Liver (tissue), 9 donors: Measurements from ENCODE around the gene NUDT14. TPM values are rescaled to one million over a fixed set of nuclear protein-coding genes. Genes with fewer than 3 reads are reported as not detected.

Experiments
- DNase-seq: peaks from one replicate; pipeline ENCODE4 v3.0.0-alpha.2; 2017; ENCODE audit warnings: low spot score
- H3K27ac ChIP-seq, 2 donors: one replicate each; pipeline ENCODE4 v1.7.0; 2013; ENCODE audit warnings: inconsistent platforms in 2 of 2, low read length in 2 of 2, control low read depth in 1 of 2, low read depth in 1 of 2, mild to moderate bottlenecking in 1 of 2
- H3K27me3 ChIP-seq, 4 donors: one replicate each; pipeline versions ENCODE4 v1.6.1 to v1.7.0; 2013; ENCODE audit warnings: low read length in 3 of 4, inconsistent platforms in 1 of 4, mild to moderate bottlenecking in 1 of 4, moderate library complexity in 1 of 4; ENCODE audit not compliant: control insufficient read depth in 4 of 4, insufficient read depth in 4 of 4
- H3K36me3 ChIP-seq, 4 donors: one replicate each; pipeline versions ENCODE4 v1.6.1 to v1.7.0; 2013; ENCODE audit warnings: low read length in 3 of 4, mild to moderate bottlenecking in 3 of 4, low read depth in 1 of 4, moderate library complexity in 1 of 4; ENCODE audit not compliant: control insufficient read depth in 4 of 4, insufficient read depth in 3 of 4
- H3K4me1 ChIP-seq, 4 donors: one replicate each; pipeline versions ENCODE4 v1.6.1 to v1.7.0; 2013; ENCODE audit warnings: low read length in 3 of 4, mild to moderate bottlenecking in 3 of 4, moderate library complexity in 1 of 4; ENCODE audit not compliant: control insufficient read depth in 4 of 4, insufficient read depth in 4 of 4
- H3K4me3 ChIP-seq, 3 donors: one replicate each; pipeline versions ENCODE4 v1.6.1 to v1.7.0; 2013; ENCODE audit warnings: low read length in 3 of 3, control low read depth in 1 of 3, low read depth in 1 of 3, mild to moderate bottlenecking in 1 of 3
- H3K9ac ChIP-seq, 2 donors: one replicate each; pipeline ENCODE4 v1.7.0; 2013; ENCODE audit warnings: low read length in 2 of 2, mild to moderate bottlenecking in 2 of 2, moderate library complexity in 2 of 2, control low read depth in 1 of 2, low read depth in 1 of 2
- H3K9me3 ChIP-seq, 4 donors: one replicate each; pipeline versions ENCODE4 v1.6.1 to v1.7.0; 2013; ENCODE audit warnings: low read length in 3 of 4; ENCODE audit not compliant: control insufficient read depth in 4 of 4
- ATF3 ChIP-seq: IDR thresholded peaks from 2 replicates; pipeline ENCODE4 v1.6.1; 2016; ENCODE audit warnings: antibody characterized with exemption
- CTCF ChIP-seq: fragments of 150-350 bp; IDR thresholded peaks from 2 replicates; pipeline ENCODE4 v1.5.1; 2017; ENCODE audit warnings: improper control_type of control experiment, low read depth, low read length; ENCODE audit not compliant: missing input control
- EGR1 ChIP-seq, 2 donors: IDR thresholded peaks; 2 replicates each; pipeline ENCODE4 v1.6.1; 2016 to 2018; ENCODE audit warnings: antibody characterized with exemption in 2 of 2, low read depth in 2 of 2
- FOXA1 ChIP-seq: IDR thresholded peaks from 2 replicates; pipeline ENCODE4 v1.6.1; 2016; ENCODE audit warnings: antibody characterized with exemption
- FOXA2 ChIP-seq: IDR thresholded peaks from 2 replicates; pipeline ENCODE4 v1.6.1; 2016; ENCODE audit warnings: antibody characterized with exemption
- GABPA ChIP-seq, 2 donors: IDR thresholded peaks in 1 of 2; conservative IDR thresholded peaks in 1 of 2; 2 replicates each; pipeline ENCODE4 v1.6.1; 2016; ENCODE audit warnings: antibody characterized with exemption in 2 of 2, mild to moderate bottlenecking in 1 of 2, moderate library complexity in 1 of 2
- HNF4A ChIP-seq, 2 donors: conservative IDR thresholded peaks; 2 replicates each; pipeline ENCODE4 v1.6.1; 2016; ENCODE audit warnings: antibody characterized with exemption in 2 of 2, mild to moderate bottlenecking in 2 of 2
- HNF4G ChIP-seq: IDR thresholded peaks from 2 replicates; pipeline ENCODE4 v1.6.1; 2016; ENCODE audit warnings: antibody characterized with exemption
- JUND ChIP-seq, 2 donors: IDR thresholded peaks; 2 replicates each; pipeline ENCODE4 v1.6.1; 2016; ENCODE audit warnings: antibody characterized with exemption in 2 of 2
- MAX ChIP-seq: IDR thresholded peaks from 2 replicates; pipeline ENCODE4 v1.6.1; 2016; ENCODE audit warnings: antibody characterized with exemption
- NR2F2 ChIP-seq: IDR thresholded peaks from 2 replicates; pipeline ENCODE4 v1.6.1; 2016; ENCODE audit warnings: antibody characterized with exemption
- RAD21 ChIP-seq, 2 donors: IDR thresholded peaks; 2 replicates each; pipeline ENCODE4 v1.6.1; 2016; ENCODE audit warnings: antibody characterized with exemption in 2 of 2, mild to moderate bottlenecking in 2 of 2
- REST ChIP-seq: IDR thresholded peaks from 2 replicates; pipeline ENCODE4 v1.6.1; 2016; ENCODE audit warnings: antibody characterized with exemption, mild to moderate bottlenecking
- RXRA ChIP-seq, 2 donors: IDR thresholded peaks; 2 replicates each; pipeline ENCODE4 v1.6.1; 2017 to 2018; ENCODE audit warnings: antibody characterized with exemption in 2 of 2, mild to moderate bottlenecking in 1 of 2
- TAF1 ChIP-seq: conservative IDR thresholded peaks from 2 replicates; pipeline ENCODE4 v1.6.1; 2016; ENCODE audit warnings: antibody characterized with exemption, mild to moderate bottlenecking
- YY1 ChIP-seq: IDR thresholded peaks from 2 replicates; pipeline ENCODE4 v1.6.1; 2016; ENCODE audit warnings: antibody characterized with exemption, mild to moderate bottlenecking
- ZBTB33 ChIP-seq: IDR thresholded peaks from 2 replicates; pipeline ENCODE4 v1.6.1; 2016; ENCODE audit warnings: antibody characterized with exemption
- WGBS: extraction: QIAGEN DNeasy Blood & Tissue Kit; methylation state at CpG from one replicate; pipeline ENCODE4 v1.1.7; 2013; 5-methylcytosine and 5-hydroxymethylcytosine counted together
- polyA plus RNA-seq, 2 donors: library from polyadenylated mRNA; stranded (reverse) in 1 of 2; unstranded in 1 of 2; fragments of 200-250 nt in 1 of 2; fragments of >200 nt in 1 of 2; fragmentation: Nextera tagmentation in 1 of 2; extraction: Ambion mirVana in 1 of 2; gene quantifications; one replicate each; pipeline versions ENCODE4 v1.2.1 to v1.2.3, GENCODE V29; 2013 to 2015
- total RNA-seq, 2 donors: library from RNA; depleted of rRNA; stranded (reverse); fragments of >200 nt; gene quantifications; one replicate each; pipeline ENCODE4 v1.2.3, GENCODE V29; 2014
- donor health status: healthy.
- donor health status: healthy.
- donor health status: healthy.
- donor health status: healthy.
- donor health status: healthy.

The NUDT14 gene
- total and polyA plus RNA-seq, 4 donors: 3.8 to 24.2 (median 8.0) TPM

- Histone ChIP-seq H3K27me3 (no peaks in the 10 kb centered on the region), H3K9ac (no peak overlapping the region), H3K4me1 (no peaks in the 10 kb centered on the region), H3K36me3 (no peaks in the 10 kb centered on the region), H3K27ac (no peak overlapping the region), H3K4me3 (no peak overlapping the region), H3K9me3 (peaks cover 0 to 10% (median 3%) of the 10 kb centered on the region in 4 donors)
- TF ChIP-seq CTCF: no peak
- TF ChIP-seq FOXA1: no peak
- no peak for TF ChIP-seq ZBTB33
- TF ChIP-seq REST: no peak
- TF ChIP-seq FOXA2: no peak
- TF ChIP-seq TAF1: no peak
- TF ChIP-seq RXRA (IDR thresholded peaks at IDR 0.05): no peak
- TF ChIP-seq JUND (IDR thresholded peaks at IDR 0.05): no peak
- no peak for TF ChIP-seq ATF3
- no peak for TF ChIP-seq EGR1 (IDR thresholded peaks at IDR 0.05; ENCODE audit: low read depth in 2 of 2)
- TF ChIP-seq MAX: no peak
- no peak for TF ChIP-seq HNF4G
- TF ChIP-seq RAD21 (IDR thresholded peaks at IDR 0.05): no peak
- TF ChIP-seq GABPA (IDR thresholded peaks at IDR 0.05 in 1 of 2, conservative IDR thresholded peaks at IDR 0.05 in 1 of 2): no peak
- TF ChIP-seq NR2F2: no peak
- TF ChIP-seq HNF4A (conservative IDR thresholded peaks at IDR 0.05): no peak
- no peak for TF ChIP-seq YY1
- DNase-seq: no peak
- WGBS: 83% methylated on average over 19 of the region's 19 CpGs
Measured at GRCh38 chr14:105138021-105138541, 43.0 kb downstream of the NUDT14 start.
